DMS114 treated with DMSO at 0.1 percent for 48 hours (cell line): ENCODE data around the gene LRRN2.

ENCODE experiments used
- DNase-seq: peaks from one replicate; lab custom pipeline; 2025; ENCODE audit not compliant: unreplicated experiment; lab: John Stamatoyannopoulos, UW

LRRN2 gene

GRCh38 chr1:204712708-204713430, 27.3 kb upstream of the LRRN2 start:
- DNase-seq, result no peak

DNA sequence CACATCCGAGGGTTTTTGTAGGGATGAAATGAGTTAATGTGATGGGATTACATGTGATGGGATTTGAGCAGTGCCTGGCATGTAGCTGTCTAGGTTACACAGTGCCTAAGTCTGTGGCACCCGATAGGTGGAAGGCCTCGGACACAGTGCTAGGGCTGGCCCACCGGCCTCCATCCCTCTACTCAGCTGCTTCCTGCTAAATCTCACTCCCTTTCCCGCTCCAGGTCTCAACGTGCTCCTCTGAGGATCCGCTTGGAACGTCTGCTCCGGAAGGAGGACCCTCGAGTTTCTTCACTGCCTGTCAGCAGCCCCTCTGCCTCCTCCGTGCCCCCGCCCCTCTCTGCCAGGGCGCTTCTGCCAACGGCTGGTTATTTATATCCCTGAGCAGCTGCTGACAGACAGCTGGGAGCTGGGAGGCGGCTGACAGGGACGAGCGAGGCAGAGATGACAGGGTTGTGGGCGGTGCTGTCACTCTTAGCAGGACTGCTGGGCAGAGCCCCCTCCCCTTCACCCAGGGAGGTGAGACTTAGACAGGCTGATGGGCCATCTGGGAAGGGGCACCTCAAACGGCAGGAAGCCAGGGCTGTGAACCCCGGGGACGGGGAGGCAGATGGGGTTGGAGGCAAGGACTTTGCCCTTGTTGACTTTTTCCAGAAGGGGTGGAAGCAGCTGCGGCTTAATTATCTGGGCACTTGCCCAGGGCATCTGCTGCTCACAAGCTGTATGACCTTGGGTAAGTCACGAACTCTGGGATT, 26.6 kb upstream of the LRRN2 start:
- no peak for DNase-seq

DNA sequence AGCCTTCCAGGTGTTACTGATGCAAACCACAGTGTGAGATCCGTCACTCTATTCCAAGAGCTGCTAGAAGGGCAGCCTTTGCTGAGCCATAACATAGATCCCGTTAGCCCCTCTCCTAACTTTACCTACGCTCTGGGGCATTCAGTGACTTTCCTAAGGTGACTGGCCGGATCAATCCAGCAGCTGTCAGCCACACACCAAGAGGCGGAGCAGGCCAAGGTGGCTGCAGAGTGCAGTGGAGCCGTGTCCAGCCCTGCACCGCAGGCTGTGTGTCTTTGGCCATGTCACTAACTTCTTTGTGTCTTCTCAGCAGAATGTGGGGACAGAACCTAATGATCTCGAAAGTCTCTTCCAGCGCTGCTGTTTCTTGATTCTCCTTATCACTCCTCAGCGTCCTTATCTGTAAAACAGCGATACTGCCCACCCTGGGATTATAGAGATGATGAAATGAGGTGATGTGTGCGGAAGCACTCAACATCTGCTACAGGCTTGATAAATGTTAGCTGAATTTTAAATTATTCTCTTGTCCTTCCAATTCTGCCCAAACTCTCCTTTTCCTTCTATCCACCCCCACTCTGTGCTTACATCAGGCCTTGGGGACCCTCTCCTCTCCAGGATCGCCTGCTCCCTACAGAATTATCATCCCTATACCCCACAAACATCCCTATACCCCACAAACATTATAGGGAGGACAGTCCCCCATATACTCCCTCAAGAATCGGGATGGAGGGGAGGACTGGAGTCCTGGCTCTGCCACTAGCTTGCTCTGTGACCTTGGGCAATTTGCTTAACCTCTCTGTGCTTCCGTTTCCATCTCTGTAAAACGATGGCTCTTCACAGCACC, 25.8 kb upstream of the LRRN2 start:
- DNase-seq, result no peak

GRCh38 chr1:204709960-204710912, 24.7 kb upstream of the LRRN2 start:
- no peak for DNase-seq

GRCh38 chr1:204709021-204709420, 23.5 kb upstream of the LRRN2 start:
- no peak for DNase-seq

GRCh38 chr1:204706838-204707509, 21.4 kb upstream of the LRRN2 start:
- no peak for DNase-seq

- no peak for DNase-seq
These were observed 20.6 kb upstream of the LRRN2 start for GRCh38 chr1:204705888-204706837.

- no peak for DNase-seq
These were observed 19.9 kb upstream of the LRRN2 start for GRCh38 chr1:204705493-204705811.

DNA sequence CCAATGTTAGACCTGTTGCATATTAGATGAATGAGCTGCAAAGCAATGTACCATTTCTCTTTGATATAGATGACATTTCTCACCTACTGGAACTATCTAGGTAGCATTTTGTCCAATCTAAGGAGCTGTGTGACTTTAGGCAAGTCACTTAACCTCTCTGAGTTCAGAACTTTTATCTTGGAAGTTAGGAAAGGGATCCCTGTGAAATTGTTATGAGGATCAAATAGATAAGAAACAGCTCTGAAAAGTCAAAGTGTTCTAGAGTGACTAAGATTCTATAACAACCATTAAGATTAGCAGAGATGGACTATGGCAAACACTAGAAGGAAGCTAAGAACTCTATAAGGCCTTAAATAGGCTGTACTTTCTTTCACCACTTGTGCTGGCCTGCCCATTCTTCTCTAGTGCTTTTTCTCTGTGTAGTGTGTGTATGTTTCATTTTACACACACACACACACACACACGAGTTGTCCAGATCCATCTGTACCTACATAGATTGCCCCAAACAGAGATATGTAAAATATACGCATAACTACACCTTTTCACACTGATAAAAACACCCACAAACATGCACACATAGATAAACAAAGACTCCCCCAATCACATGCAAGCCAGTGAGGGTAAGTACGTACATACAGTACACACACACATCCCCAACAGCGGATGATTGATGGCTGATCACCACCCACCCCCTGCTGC, 19.4 kb upstream of the LRRN2 start:
- no peak for DNase-seq

GRCh38 chr1:204703826-204704612, 18.5 kb upstream of the LRRN2 start:
- no peak for DNase-seq

DNA sequence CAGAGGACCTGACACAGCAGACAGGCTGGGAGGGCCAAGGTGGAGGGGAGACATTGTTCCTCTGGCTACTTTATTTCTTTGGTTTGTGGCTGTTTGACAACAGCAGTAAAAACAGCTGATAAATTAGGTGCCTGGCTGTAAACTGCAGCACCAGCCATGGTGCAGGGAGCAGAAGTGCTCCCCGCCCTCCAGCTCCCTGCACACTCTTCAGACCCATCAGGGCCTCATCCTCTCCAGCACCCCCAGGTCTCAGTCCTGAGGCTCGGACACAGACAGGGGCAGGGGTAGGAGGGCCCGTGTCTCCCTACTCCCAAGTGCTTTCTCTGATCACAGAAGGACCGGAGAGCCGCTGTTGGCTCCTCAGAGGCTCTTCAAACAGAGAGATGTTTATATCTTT, 17.7 kb upstream of the LRRN2 start:
- DNase-seq, result no peak

DNA sequence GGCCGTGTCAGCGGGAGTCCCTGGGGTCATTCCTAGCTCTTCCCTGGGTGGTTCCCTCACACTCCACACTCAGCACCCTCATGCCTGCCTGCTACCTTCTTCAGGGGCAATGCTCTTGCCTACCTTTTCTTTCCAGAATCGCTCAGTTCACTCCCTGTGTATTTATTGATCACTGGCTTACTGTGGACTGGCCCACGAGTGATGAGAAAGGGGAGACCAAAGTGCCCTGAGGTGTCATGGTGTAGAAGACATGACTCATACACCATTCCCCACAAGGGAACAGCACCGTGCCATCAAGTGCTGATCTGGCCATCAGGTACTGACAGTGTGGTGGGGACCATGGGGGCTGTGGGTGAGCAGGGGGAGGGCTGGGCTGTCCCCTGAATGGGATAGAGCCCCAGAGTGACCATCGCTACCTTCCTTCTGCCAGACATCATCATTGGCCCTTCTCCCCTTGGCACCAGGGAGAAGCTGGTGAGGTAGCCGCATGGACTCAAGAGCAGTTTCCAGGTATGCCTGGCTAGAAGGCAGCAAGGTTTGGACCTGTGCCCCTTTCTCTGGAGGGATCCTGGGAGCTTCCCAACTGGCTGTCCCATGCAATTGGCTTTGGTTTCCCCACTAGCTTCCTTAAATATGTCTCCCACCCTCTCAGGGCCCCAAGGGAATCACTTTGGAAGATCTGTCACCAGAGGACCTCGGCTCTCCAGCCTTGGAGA, 17.2 kb upstream of the LRRN2 start:
- DNase-seq, result no peak

DNA sequence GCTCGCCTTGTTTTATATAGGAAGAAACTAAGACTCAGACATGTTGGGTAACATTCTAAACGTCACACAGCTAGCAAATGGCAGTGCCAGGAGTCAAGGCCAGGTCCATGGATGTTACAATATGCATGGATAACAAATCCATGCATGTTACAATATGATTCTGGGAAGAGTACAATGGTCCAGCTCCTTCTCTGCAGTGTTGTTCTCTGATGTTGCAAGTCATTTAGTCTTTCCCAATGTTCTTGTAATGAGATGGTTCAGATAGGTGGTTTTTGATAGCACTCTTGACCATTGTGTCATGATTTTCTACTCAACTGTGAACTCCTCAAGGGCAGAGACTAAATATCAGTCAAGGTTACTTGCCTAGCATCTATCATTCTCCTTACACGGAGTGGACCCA, 15.7 kb upstream of the LRRN2 start:
- no peak for DNase-seq

DNA sequence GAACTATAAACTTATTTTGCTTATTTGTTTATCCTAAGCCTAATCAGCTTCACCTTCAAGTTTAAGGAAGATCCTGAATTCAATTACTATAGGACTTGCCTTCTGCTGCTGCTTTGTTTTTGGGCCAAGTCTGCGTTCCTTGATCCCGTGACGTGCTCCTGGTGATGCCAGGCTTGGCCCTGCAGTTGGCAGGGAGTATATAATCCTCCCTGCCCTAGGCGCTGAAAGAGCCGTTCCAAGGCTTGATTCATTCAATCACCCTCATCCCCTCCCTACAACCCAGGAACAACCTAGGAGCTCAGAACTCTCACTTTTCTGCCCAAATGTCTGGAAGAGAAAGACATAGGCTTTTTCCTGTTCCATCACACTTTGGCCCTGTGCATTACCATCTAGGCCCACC, 12.4 kb upstream of the LRRN2 start:
- DNase-seq, result no peak

- DNase-seq, result no peak
These were observed 11.1 kb upstream of the LRRN2 start for GRCh38 chr1:204696606-204697005.

GRCh38 chr1:204695692-204696091, 10.2 kb upstream of the LRRN2 start:
- DNase-seq, result no peak

GRCh38 chr1:204694145-204694544, 8.6 kb upstream of the LRRN2 start:
- DNase-seq, result no peak
